HG03066 (cell line): ENCODE results near the gene MESD.

ENCODE experiments used
- ATAC-seq: cut with Tn5 transposase; IDR thresholded peaks from one replicate; pipeline ENCODE4 v1.9.1; 2021; ENCODE audit warnings: low read depth; ENCODE audit not compliant: unreplicated experiment

MESD gene

GRCh38 chr15:80989518-80990478, at the start of gene MESD:
Gene MESD, minus strand, starts transcription at chr15:80989819. Its CDS starts 28 bp downstream, at chr15:80989791.
- ATAC-seq = peak; percentile 96

GRCh38 chr15:81038975-81039607, 49.5 kb upstream of the MESD start:
- ATAC-seq = no peak

DNA sequence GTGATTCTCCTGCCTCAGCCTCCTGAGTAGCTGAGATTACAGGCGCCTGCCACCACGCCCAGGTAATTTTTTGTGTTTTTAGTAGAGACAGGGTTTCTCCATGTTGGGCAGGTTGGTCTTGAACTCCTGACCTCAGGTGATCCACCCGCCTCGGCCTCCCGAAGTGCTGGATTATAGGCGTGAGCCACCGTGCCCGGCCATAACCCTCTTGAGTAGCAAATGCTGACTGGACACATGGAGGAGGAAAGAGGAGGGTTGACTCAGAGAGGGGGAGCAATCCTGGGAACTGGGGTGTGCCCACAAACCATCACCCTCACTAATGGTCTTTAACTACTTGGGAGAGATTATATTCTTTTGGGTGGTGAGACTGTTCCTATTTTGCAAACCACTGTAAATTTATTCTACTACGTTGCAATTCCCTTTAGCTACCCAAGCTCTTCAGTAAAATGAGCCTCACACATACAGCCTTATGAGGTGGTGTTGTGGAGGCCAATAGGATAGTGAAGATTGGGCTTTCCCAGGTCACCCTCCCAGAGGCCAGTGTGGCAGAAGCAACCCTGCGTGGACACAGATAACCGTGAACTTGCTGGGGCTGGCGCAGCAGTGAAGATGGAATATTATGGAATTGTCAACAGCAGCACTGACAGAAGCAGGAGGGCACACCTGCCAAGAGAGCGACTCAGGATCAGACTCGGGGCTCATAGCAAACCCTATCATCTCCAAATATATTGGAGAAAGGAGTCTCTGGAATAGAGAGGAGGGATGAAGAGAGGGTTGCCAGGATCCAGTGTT, 48.5 kb upstream of the MESD start:
- no peak for ATAC-seq

- ATAC-seq = no peak
These were observed 43.9 kb upstream of the MESD start for GRCh38 chr15:81033508-81033907.

GRCh38 chr15:81032818-81033217, 43.2 kb upstream of the MESD start:
- ATAC-seq = no peak

- ATAC-seq = no peak
These were observed 42.7 kb upstream of the MESD start for GRCh38 chr15:81032355-81032754.

GRCh38 chr15:81031203-81031602, 41.6 kb upstream of the MESD start:
- no peak for ATAC-seq

DNA sequence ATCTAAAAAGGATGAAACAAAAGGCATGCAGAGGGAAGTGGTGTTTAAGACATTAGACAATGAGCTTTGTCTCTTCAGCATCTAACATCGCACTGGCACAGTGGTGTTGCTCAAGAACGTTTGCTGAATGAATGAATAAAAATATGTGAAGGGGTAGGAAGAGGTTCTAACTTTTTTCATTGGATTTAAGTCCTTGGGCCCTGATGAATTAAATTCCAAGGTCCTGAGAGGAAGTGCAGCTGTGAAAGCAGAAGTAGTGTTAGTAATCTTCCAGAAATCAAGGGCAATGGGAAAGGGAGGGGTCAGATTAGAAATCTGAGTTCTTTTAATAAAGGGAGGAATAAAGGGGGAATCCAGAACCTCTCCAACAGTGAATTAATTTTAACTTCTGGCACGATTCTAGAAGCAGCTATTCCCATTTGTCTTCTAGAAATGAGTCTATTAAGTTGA, 40.7 kb upstream of the MESD start:
- no peak for ATAC-seq

DNA sequence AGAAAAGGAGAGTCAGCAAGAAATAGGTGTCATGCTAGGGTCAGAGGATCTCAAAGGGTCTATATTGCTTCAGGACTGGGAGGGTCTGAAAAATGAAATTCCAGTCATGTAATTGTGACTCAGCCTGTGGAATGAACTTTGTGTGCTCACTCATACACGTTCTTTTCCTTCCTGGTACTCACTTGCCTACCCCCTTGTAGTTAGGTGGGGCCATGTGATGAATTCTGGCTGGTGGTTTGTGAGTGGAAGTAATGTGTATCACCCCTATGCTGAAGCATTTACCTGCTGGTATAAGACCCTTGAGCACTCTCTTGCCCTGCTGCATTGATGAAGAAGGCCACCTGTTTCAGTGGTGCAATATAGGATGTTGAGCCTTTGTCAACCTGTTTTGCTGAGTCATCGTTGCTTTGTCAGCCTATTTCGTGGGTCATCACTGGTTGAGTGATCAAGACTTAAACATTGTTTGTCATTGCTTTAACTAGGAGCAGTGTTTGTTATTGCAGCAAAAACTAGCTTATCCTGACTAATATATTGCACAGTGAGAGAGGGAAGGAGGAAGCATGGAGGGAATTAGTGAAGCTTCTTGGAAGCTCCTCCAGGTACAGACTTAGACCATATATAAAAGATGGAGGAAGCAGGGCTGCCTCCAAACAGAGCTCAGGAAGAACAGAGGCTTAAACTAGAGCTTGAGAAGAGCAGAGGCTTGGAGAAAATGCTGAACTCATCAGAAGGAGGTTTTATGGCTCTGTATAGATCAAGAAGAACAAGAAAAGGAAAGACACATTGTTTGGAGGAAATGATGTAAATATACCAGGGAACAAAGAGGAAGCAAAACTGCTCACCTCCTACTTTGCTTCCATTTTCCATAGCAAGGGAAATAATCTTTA, 40.0 kb upstream of the MESD start:
- ATAC-seq = no peak

DNA sequence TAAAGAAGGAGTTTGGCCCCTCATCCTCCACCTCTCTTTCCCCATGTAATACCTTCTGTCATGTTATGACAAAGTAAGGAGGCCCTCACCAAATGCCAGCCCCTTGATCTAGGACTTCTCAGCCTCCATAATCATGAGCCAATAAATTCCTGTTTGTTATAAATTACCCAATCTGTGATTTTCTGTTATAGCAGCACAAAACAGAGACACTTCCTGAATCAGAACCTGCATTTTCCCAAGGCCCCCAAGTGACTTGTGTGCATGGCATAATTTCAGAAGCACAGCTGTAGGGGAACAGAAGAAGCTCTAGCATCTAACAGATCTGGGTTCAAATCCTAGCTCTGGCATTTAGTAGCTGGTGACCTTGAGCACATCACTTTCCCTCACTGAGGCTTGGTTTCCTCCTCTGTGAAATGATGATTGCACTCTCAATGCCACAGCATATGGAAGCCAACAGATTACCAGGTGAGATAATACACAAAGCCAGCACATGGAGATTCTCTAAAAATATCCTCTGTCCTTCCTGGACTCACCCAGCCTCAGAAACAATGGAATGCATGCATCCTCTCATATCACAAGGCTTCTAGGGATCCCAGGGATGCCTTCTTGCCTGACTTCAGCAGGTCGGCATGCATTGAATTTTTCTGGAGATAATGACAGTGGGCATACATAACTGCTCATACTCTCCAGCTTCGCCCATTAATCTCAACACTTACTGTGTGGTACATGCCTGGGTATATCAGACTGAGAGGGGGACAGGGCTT, 37.4 kb upstream of the MESD start:
- no peak for ATAC-seq

- ATAC-seq = no peak
These were observed 36.2 kb upstream of the MESD start for GRCh38 chr15:81025721-81026370.

- no peak for ATAC-seq
These were observed 35.3 kb upstream of the MESD start for GRCh38 chr15:81024936-81025335.

DNA sequence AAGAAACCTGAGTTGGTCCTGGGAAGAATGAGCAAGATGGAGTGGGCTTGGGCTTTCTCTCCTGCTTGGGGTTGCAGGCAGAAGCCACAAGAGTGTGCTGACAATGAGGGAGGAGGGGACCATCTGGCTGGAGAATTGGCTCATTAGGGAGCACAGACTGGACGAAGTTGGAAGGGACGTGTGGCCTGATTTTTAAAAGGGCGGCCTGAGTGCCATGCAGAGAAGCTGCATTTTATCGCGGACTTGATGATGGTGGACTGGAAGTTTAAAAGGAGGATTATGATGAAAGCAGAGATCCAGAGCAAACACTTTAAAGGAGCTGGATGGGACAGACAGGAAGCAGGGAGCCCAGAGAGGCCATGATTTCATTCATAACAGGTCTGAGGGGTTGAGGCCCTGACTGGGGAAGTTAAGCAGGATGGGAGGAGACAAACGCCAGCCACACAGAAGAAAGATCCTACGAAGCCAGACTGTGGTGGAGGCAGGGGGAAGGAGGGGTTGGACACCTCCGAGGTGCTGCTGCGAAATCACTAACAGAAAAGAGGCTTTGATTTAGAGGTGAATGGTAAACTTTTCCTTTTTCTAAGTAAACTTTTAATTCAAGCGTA, 34.8 kb upstream of the MESD start:
- ATAC-seq = no peak

DNA sequence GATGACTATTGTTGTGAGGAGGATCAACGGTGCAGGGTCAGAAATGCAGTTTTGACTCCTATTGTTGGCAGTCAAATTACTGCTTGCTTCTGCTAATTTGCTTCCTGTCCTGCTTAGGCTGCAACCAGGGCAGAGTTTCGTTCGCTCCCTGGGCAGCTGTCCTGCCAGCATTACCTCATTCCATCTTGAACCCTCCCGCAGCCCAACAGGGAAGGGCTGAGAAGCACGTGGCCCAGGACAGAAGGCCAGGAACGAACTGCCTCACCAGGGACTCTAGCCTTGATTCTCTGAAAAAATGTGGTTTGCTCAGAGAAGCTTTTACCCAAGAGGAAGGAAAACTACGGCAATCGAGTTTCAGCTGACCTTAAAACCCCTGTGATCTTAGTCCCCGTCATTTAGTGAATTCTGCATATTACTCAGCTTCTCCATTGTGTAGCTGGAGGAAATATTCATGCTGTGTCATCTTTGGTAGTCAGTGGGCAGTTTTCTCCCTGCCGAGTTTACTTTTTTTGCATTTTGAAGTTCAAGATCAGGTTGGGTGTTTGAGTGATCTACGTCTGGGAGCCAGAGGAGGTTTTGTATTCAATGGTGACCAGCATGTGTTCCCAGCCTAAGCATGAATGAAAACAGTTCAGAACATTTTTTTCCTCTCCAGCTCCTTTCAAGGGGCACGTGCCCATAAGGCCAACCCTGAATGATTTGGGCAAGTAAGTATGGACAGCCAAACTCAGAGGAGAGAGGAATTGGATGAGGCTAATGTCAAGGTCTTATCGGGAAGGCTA, 34.1 kb upstream of the MESD start:
- peak; percentile 93 for ATAC-seq

- ATAC-seq = no peak
These were observed 31.7 kb upstream of the MESD start for GRCh38 chr15:81021321-81021720.

GRCh38 chr15:81018197-81018596, 28.6 kb upstream of the MESD start:
- no peak for ATAC-seq

- no peak for ATAC-seq
These were observed 27.0 kb upstream of the MESD start for GRCh38 chr15:81016489-81017068.
